Upper lobe of left lung (tissue), 4 donors: Measurements from ENCODE around the gene ADGRE2.

Source experiments
- CTCF ChIP-seq, 6 experiments: fragments of 450-650 bp in 4 of 6; fragments of 200-600 bp in 2 of 6; sonication (generic) in 2 of 6; IDR thresholded peaks; one replicate each; pipeline ENCODE4 v1.5.1; 2016 to 2019; ENCODE audit warnings: antibody characterized with exemption in 6 of 6
- EP300 ChIP-seq, 4 donors: sonication (generic); formaldehyde crosslinking; IDR thresholded peaks; one replicate each; pipeline ENCODE4 v1.5.1; 2017; ENCODE audit warnings: antibody characterized with exemption in 4 of 4, control low read depth in 2 of 4
- POLR2AphosphoS5 ChIP-seq, 2 donors: sonication (generic); formaldehyde crosslinking; IDR thresholded peaks; one replicate each; pipeline ENCODE4 v1.5.1; 2017; ENCODE audit warnings: antibody characterized with exemption in 2 of 2

DNA sequence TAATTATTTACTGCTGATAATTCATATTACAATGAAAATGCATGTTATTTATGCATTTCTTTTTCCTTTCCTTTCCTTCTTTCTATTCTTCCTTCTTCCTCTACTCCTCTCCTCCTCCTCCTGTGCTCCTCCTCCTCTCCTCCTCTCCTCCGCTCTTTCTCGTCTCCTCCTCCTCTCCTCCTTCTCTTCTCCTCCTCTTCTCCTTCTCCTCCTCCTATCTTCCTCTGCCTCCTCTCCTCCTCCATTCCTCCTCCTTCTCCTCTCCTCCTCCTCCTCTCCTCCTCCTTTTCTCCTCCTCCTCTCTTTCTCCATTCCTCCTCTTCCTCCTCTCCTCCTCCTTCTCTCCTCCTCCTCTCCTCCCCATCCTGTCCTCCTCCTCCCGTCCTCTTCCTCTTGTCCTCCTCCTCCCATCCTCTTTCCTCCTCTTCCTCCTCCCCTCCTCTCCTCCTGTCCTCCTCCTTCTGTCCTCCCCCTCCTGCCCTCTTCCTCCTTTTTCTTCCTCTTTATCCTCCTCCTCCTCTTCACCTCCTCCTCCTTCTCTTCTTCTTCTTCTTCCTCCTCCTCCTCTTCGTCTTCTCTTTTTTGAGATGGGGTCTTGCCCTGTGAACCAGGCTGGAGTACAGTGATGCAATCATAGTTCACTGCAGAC is 14.7 kb downstream of the ADGRE2 start:
- TF ChIP-seq CTCF (IDR thresholded peaks at IDR 0.05) (no peak), EP300 (IDR thresholded peaks at IDR 0.05) (no peak), POLR2AphosphoS5 (IDR thresholded peaks at IDR 0.05) (no peak)
